ENCODE measurements around the gene CACNA2D1. TPM values are rescaled to one million over a fixed set of nuclear protein-coding genes. Genes with fewer than 3 reads are reported as not detected.

CACNA2D1 gene
- total and polyA plus RNA-seq, 9 of the 15 experiments (the other 6 are each of a cell fraction or from before 2014, with no cell fraction given), result 0.49 TPM; not detected in 8

- BruUV-seq (replicated peaks), result no TSS peak
- H3K27me3 ChIP-seq (ENCODE audit: control insufficient read depth in 2 of 2, insufficient read depth in 2 of 2, low read length in 2 of 2), result no peaks in the 10 kb centered on the region
- in situ Hi-C loops (cut with MboI), result no loop called here
- no peaks in the 10 kb centered on the region for H3K9me3 ChIP-seq (replicated peaks; ENCODE audit: control insufficient read depth, insufficient read depth, low read depth, low read length)
- H3K36me3 ChIP-seq (ENCODE audit: control insufficient read depth, insufficient read depth, low read length), result no peaks in the 10 kb centered on the region
- H3K9me1 ChIP-seq (ENCODE audit: control insufficient read depth, insufficient read depth, low read length), result no peaks in the 10 kb centered on the region
- H3K4me3 ChIP-seq, result no peak overlapping the region
- TF ChIP-seq, protein P1, sequence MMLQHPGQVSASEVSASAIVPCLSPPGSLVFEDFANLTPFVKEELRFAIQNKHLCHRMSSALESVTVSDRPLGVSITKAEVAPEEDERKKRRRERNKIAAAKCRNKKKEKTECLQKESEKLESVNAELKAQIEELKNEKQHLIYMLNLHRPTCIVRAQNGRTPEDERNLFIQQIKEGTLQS (IDR thresholded peaks at IDR 0.05), result no peak
- TF ChIP-seq, protein P1 (CRISPR knock-in tag; conservative IDR thresholded peaks at IDR 0.05), result no peak
- TF ChIP-seq ZNF586 (CRISPR knock-in tag; conservative IDR thresholded peaks at IDR 0.05), result no peak
- no peak for TF ChIP-seq MAZ (CRISPR knock-in tag; conservative IDR thresholded peaks at IDR 0.05 in 1 of 2, IDR thresholded peaks at IDR 0.05 in 1 of 2)
- TF ChIP-seq, protein P2, sequence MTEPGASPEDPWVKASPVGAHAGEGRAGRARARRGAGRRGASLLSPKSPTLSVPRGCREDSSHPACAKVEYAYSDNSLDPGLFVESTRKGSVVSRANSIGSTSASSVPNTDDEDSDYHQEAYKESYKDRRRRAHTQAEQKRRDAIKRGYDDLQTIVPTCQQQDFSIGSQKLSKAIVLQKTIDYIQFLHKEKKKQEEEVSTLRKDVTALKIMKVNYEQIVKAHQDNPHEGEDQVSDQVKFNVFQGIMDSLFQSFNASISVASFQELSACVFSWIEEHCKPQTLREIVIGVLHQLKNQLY (CRISPR knock-in tag; conservative IDR thresholded peaks at IDR 0.05), result no peak
- no peak for TF ChIP-seq GATA2 (CRISPR knock-in tag; IDR thresholded peaks at IDR 0.05)
- TF ChIP-seq MCM7 (IDR thresholded peaks at IDR 0.05), result no peak
- TF ChIP-seq, protein P3, sequence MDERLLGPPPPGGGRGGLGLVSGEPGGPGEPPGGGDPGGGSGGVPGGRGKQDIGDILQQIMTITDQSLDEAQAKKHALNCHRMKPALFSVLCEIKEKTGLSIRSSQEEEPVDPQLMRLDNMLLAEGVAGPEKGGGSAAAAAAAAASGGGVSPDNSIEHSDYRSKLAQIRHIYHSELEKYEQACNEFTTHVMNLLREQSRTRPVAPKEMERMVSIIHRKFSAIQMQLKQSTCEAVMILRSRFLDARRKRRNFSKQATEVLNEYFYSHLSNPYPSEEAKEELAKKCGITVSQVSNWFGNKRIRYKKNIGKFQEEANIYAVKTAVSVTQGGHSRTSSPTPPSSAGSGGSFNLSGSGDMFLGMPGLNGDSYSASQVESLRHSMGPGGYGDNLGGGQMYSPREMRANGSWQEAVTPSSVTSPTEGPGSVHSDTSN (CRISPR knock-in tag; IDR thresholded peaks at IDR 0.05; ENCODE audit: low read depth), result no peak
- TF ChIP-seq, protein P3 (tag; conservative IDR thresholded peaks at IDR 0.05; ENCODE audit: low read depth), result no peak
- TF ChIP-seq MYNN (IDR thresholded peaks at IDR 0.05), result no peak
- TF ChIP-seq MYNN (CRISPR knock-in tag; IDR thresholded peaks at IDR 0.05), result no peak
- no peak for TF ChIP-seq KLF16 (IDR thresholded peaks at IDR 0.05)
- no peak for TF ChIP-seq BRF2 (IDR thresholded peaks at IDR 0.05; ENCODE audit: borderline replicate concordance, insufficient read depth, insufficient read length)
- no peak overlapping the region for H3K27ac ChIP-seq (ENCODE audit: extremely low read depth, low read depth, low read length)
- DNase-seq (ENCODE audit: extremely low read depth in 1 of 4, low spot score in 3 of 4) (no peak), FAIRE-seq (no peak), ATAC-seq (no peak)
- no peaks in the 10 kb centered on the region for H3K4me1 ChIP-seq (replicated peaks in 1 of 2; ENCODE audit: control insufficient read depth in 2 of 2, insufficient read depth in 2 of 2, low read length in 2 of 2)
- H3K9ac ChIP-seq (ENCODE audit: insufficient read depth in 1 of 2, low read depth in 2 of 2, low read length in 2 of 2), result no peak overlapping the region
- H2AFZ ChIP-seq (ENCODE audit: low read depth, low read length), result no peak overlapping the region
- intact Hi-C loops (cut with micrococcal nuclease), result no loop called here
- 0% methylated on average over 2 of the region's 2 CpGs for WGBS (ENCODE audit: insufficient coverage, low coverage, missing lambda C conversion rate)
- H4K20me1 ChIP-seq (replicated peaks; ENCODE audit: control insufficient read depth, insufficient read depth, low read length), result no peaks in the 10 kb centered on the region
- H3K79me2 ChIP-seq (ENCODE audit: control insufficient read depth, insufficient read depth, low read length), result no peaks in the 10 kb centered on the region
- POLR2A ChIA-PET, result no interaction called here
- no peak overlapping the region for H3K4me2 ChIP-seq (ENCODE audit: insufficient read depth, low read length)
- CTCF ChIA-PET (ENCODE audit: low intra/inter-chr PET ratio), result no interaction called here
Observed at GRCh38 chr7:82229164-82229563, 214.4 kb downstream of the CACNA2D1 start.

Measured in K562 (cell line).